GM06990 (cell line): ENCODE measurements around the gene AK5.

Experiments used
- DNase-seq: peaks from one replicate; pipeline ENCODE4 v3.0.0-alpha.2; 2011; ENCODE audit not compliant: insufficient read length; ENCODE audit errors: extremely low read depth
- H3K27me3 ChIP-seq: replicated peaks from 2 replicates; pipeline ENCODE4 v1.6.0; 2011; ENCODE audit warnings: low read length; ENCODE audit not compliant: control insufficient read depth, insufficient read depth
- H3K36me3 ChIP-seq: 2 replicates; pipeline ENCODE4 v1.5.1; 2011; ENCODE audit warnings: low read length; ENCODE audit not compliant: control insufficient read depth, insufficient read depth
- H3K4me3 ChIP-seq: replicated peaks from 2 replicates; pipeline ENCODE4 v1.5.1; 2011; ENCODE audit warnings: low read depth, mild to moderate bottlenecking, control low read depth, low read length
- CTCF ChIP-seq: IDR thresholded peaks from 2 replicates; pipeline ENCODE4 v1.5.1; 2011; ENCODE audit warnings: low read length, control low read depth, mild to moderate bottlenecking, inconsistent platforms; ENCODE audit not compliant: insufficient read depth, poor library complexity, severe bottlenecking

AK5 gene

GRCh38 chr1:77608893-77609292 is 327.1 kb downstream of the AK5 start:
- no peak for DNase-seq
- Histone ChIP-seq H3K27me3 (no peaks in the 10 kb centered on the region), H3K36me3 (no peaks in the 10 kb centered on the region; the same call in 1 of the 2 replicates), H3K4me3 (no peak overlapping the region)
- TF ChIP-seq CTCF, result no peak
